ENCODE results near the gene S100Z.

Gene S100Z

DNA sequence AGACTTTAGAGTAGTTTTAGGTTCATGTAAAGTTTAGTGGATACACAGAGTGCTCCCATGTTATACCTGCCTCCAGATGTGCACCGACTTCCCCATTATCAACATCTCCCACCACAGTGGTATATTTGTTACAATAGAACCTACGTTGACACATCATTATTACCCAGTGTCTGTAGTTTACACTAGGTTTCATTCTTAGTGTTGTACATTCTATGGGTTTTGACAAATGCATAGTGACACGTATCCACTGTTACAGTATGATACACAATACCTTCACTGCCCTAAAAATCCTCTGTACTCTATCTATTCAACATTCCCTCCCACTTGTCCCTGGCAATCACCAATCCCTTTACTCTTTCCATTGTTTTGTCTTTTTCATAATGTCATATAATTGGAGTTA lies 68.7 kb downstream of the S100Z start:
- H3K27ac ChIP-seq: no peak overlapping the region
- DNase-seq: no peak
- no peaks in the 10 kb centered on the region for H3K36me3 ChIP-seq
- no peak overlapping the region for H3K4me3 ChIP-seq (ENCODE audit: low read depth, low read length)
- no peaks in the 10 kb centered on the region for H3K9me3 ChIP-seq (ENCODE audit: severe bottlenecking)
- TF ChIP-seq, protein P1, sequence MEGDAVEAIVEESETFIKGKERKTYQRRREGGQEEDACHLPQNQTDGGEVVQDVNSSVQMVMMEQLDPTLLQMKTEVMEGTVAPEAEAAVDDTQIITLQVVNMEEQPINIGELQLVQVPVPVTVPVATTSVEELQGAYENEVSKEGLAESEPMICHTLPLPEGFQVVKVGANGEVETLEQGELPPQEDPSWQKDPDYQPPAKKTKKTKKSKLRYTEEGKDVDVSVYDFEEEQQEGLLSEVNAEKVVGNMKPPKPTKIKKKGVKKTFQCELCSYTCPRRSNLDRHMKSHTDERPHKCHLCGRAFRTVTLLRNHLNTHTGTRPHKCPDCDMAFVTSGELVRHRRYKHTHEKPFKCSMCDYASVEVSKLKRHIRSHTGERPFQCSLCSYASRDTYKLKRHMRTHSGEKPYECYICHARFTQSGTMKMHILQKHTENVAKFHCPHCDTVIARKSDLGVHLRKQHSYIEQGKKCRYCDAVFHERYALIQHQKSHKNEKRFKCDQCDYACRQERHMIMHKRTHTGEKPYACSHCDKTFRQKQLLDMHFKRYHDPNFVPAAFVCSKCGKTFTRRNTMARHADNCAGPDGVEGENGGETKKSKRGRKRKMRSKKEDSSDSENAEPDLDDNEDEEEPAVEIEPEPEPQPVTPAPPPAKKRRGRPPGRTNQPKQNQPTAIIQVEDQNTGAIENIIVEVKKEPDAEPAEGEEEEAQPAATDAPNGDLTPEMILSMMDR (IDR thresholded peaks at IDR 0.05; ENCODE audit: low read depth, low read length): no peak
- H3K27me3 ChIP-seq (ENCODE audit: insufficient read depth, low read depth, severe bottlenecking): no peaks in the 10 kb centered on the region

DNA sequence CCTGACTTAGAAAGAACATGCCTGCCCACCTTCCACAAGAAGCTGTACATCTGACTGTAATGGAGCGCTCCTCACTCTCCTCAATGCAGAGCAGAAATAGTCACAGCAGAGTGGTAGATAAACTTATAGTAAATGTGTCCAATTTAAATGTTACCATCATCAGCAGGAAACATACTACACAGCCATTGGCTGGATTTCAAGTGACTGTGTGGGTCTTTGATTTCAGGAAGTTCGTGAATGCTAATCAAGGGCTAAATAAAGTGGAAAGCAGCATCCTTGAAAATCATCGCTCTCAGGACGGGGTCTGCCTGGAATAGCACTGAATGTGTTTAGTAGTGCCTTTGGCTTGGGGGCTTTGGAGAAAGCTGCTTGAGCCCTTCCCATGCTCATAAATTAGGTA lies 70.7 kb downstream of the S100Z start:
- TF ChIP-seq, protein P1 (IDR thresholded peaks at IDR 0.05; ENCODE audit: low read depth, low read length): no peak
- no peaks in the 10 kb centered on the region for H3K36me3 ChIP-seq
- H3K4me3 ChIP-seq (ENCODE audit: low read depth, low read length): no peak overlapping the region
- DNase-seq: no peak
- no peaks in the 10 kb centered on the region for H3K9me3 ChIP-seq (ENCODE audit: severe bottlenecking)
- H3K27ac ChIP-seq: no peak overlapping the region
- H3K27me3 ChIP-seq (ENCODE audit: insufficient read depth, low read depth, severe bottlenecking): no peaks in the 10 kb centered on the region

DNA sequence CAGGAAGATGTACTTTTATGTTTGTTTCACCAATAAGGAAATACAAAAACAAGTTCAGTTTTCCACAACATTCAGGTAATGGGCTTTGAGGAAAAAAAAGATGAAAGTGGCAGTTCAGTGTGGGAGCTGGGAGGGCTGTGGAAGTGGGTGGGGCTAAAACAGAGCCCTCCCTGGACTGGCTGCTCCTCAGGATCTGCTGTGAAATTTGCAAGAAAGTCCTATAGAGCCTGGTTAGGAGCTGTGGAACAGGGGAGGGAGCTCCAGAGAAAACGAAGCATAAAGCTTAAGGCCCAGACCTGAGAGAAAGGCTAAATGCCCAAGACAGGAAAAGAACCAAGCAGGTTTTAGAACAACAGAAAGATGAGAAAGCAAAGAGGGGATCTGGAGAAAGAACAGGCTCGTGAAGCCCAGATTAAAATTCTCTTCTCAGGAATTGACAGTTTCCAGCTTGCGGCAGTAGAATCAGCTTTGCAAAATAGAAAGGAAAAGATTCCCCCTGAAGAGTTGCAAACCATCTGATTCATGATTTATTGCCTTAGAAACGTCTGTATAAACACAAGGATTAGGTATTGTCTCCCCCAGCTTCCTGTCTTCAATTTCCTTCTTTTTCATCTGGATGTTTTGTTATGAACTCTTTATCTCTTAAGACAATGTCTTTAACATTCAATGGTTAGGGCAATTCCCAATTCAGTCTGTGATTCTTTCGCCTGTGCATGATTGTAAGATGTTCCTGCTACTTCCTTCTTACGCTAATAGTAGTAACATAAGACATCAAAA lies 76.7 kb downstream of the S100Z start:
- TF ChIP-seq, protein P1 (IDR thresholded peaks at IDR 0.05; ENCODE audit: low read depth, low read length): no peak
- no peaks in the 10 kb centered on the region for H3K27me3 ChIP-seq (ENCODE audit: insufficient read depth, low read depth, severe bottlenecking)
- H3K4me3 ChIP-seq (ENCODE audit: low read depth, low read length): no peak overlapping the region
- no peaks in the 10 kb centered on the region for H3K36me3 ChIP-seq
- no peak for DNase-seq
- no peak overlapping the region for H3K27ac ChIP-seq
- no peaks in the 10 kb centered on the region for H3K9me3 ChIP-seq (ENCODE audit: severe bottlenecking)

DNA sequence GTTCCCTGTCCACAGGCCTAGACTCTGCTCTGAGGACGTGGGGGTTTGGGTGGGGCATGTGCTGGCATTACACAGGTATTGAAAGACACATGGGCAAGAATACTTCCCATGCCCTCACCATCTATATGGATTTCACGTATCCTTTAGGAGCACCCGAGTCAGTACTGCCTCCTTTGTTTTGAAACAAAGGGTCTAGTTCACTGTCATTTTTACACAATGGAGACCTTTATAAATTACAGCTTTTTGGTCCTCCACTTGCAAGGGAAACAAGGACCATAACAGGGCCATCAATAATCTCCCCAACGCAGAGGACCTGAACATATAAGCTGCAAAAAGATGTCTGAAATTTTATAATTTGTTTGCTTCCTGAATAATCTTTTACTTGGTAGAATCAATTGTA lies 78.1 kb downstream of the S100Z start:
- no peaks in the 10 kb centered on the region for H3K36me3 ChIP-seq
- no peaks in the 10 kb centered on the region for H3K9me3 ChIP-seq (ENCODE audit: severe bottlenecking)
- no peak for DNase-seq
- TF ChIP-seq, protein P1 (IDR thresholded peaks at IDR 0.05; ENCODE audit: low read depth, low read length): no peak
- no peak overlapping the region for H3K4me3 ChIP-seq (ENCODE audit: low read depth, low read length)
- H3K27me3 ChIP-seq (ENCODE audit: insufficient read depth, low read depth, severe bottlenecking): no peaks in the 10 kb centered on the region
- no peak overlapping the region for H3K27ac ChIP-seq

DNA sequence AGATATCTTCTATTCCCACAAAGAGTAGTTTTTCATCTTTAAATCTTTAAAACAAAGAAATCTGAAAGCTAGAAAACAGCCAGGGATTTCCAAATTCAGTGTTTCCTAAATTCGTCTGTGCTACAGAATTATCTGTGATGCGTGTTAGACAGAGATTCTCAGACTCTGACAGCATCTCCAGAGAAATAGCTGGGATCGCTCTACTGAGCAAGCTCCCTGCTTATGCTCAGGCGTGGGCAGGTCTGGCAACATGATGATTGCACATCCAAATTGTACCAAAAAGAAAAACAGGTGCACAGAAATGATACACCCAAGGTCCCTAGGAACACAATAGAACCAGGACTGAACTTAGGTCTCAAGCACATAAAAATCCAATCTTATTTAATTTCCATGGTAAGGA lies 80.3 kb downstream of the S100Z start:
- H3K27me3 ChIP-seq (ENCODE audit: insufficient read depth, low read depth, severe bottlenecking): no peaks in the 10 kb centered on the region
- H3K36me3 ChIP-seq: no peaks in the 10 kb centered on the region
- no peak overlapping the region for H3K4me3 ChIP-seq (ENCODE audit: low read depth, low read length)
- TF ChIP-seq, protein P1 (IDR thresholded peaks at IDR 0.05; ENCODE audit: low read depth, low read length): no peak
- DNase-seq: no peak
- no peaks in the 10 kb centered on the region for H3K9me3 ChIP-seq (ENCODE audit: severe bottlenecking)
- H3K27ac ChIP-seq: no peak overlapping the region

DNA sequence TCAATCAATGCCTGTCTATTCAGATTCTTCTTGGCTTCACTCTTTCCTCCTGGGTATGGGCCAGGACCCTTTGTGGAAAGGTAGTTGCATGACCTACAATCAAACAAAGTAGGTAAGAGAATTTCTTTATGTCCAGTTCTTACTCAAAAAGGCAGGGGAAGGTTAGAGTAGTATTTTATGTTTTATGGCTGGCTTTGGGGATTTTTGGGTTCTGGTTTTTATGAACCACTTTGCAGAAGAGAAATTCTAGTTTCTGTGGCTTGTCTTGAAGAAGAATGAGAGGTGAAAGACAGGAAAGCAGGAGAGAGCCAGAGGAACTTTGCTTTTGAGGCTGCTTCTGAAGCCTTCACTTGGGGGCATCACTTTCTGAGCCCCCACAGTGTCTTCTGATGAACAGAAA lies 88.4 kb downstream of the S100Z start:
- no peak for DNase-seq
- Histone ChIP-seq H3K36me3 (no peaks in the 10 kb centered on the region), H3K27ac (no peak overlapping the region), H3K27me3 (ENCODE audit: insufficient read depth, low read depth, severe bottlenecking) (no peaks in the 10 kb centered on the region), H3K4me3 (ENCODE audit: low read depth, low read length) (no peak overlapping the region), H3K9me3 (ENCODE audit: severe bottlenecking) (no peaks in the 10 kb centered on the region)
- TF ChIP-seq, protein P1 (IDR thresholded peaks at IDR 0.05; ENCODE audit: low read depth, low read length): no peak
